Transverse colon (tissue), 4 donors: ENCODE measurements around the gene AFAP1L2. TPM values are rescaled to one million over a fixed set of nuclear protein-coding genes. Genes with fewer than 3 reads are reported as not detected.

Experiments used
- DNase-seq: peaks from one replicate; pipeline ENCODE4 v3.0.0-alpha.2; 2019
- H3K27ac ChIP-seq, 4 donors: fragments of 200-600 bp; sonication (generic); 2 replicates each; pipeline ENCODE4 v1.5.1; 2016 to 2018; ENCODE audit warnings: inconsistent platforms in 4 of 4
- H3K27me3 ChIP-seq: fragments of 200-600 bp; sonication (generic); 2 replicates; pipeline ENCODE4 v1.5.1; 2017; ENCODE audit warnings: inconsistent platforms
- H3K36me3 ChIP-seq, 4 donors: fragments of 200-600 bp; sonication (generic); 2 replicates each; pipeline ENCODE4 v1.5.1; 2017 to 2019; ENCODE audit warnings: inconsistent platforms in 4 of 4
- H3K4me1 ChIP-seq, 4 donors: fragments of 200-600 bp; sonication (generic); 2 replicates each; pipeline ENCODE4 v1.5.1; 2017 to 2020; ENCODE audit warnings: inconsistent platforms in 4 of 4
- H3K4me3 ChIP-seq, 4 donors: fragments of 200-600 bp; sonication (generic); 1 replicate in 1 of 4; 2 replicates in 3 of 4; pipeline versions ENCODE4 v1.5.1 to v1.6.1; 2017 to 2019; ENCODE audit warnings: inconsistent platforms in 4 of 4
- H3K9me3 ChIP-seq, 2 donors: fragments of 200-600 bp; sonication (generic); 2 replicates each; pipeline ENCODE4 v1.5.1; 2017 to 2019; ENCODE audit warnings: inconsistent platforms in 2 of 2
- EP300 ChIP-seq: sonication (generic); formaldehyde crosslinking; IDR thresholded peaks from one replicate; pipeline ENCODE4 v1.6.1; 2017; ENCODE audit warnings: antibody characterized with exemption, low read depth
- POLR2A ChIP-seq: fragments of 450-650 bp; IDR thresholded peaks from one replicate; pipeline ENCODE4 v1.6.1; 2016; ENCODE audit warnings: antibody characterized with exemption, mild to moderate bottlenecking, moderate library complexity
- POLR2AphosphoS5 ChIP-seq, 3 donors: sonication (generic); formaldehyde crosslinking; IDR thresholded peaks; one replicate each; pipeline ENCODE4 v1.6.1; 2016; ENCODE audit warnings: antibody characterized with exemption in 3 of 3
- WGBS, 2 donors: methylation state at CpG; one replicate each; pipeline ENCODE4 v1.1.5; 2018; ENCODE audit warnings: low coverage in 1 of 2; 5-methylcytosine and 5-hydroxymethylcytosine counted together
- in situ Hi-C, 4 donors: fragments of 200-750 bp; cut with MboI; loops; one replicate each; pipeline versions ENCODE4 v1.15.0 to v1.15.1; 2017; ENCODE audit warnings: low sequenced_read_pairs in 3 of 4, low pct_ligation_motif_present in 1 of 4, low pct_unique_long_range_greater_than_20kb in 1 of 4
- intact Hi-C: fragments of 100-400 bp; cut with DNase I; formaldehyde crosslinking; loops from one replicate; pipeline ENCODE4 v1.15.1; 2023; ENCODE audit warnings: low total_unique reads
- small RNA-seq, 4 donors: library from RNA; depleted of rRNA; stranded (forward); fragments of <200 nt; gene quantifications; one replicate each; pipeline ENCODE3, GENCODE V24; 2016
- total RNA-seq, 4 donors: library from RNA; depleted of rRNA; stranded (reverse); fragments of >200 nt; gene quantifications; one replicate each; pipeline ENCODE4 v1.1.0, GENCODE V29; 2016
- TF ChIP-seq, protein P1 (sequence below), 5 experiments: fragments of 200-600 bp in 3 of 5; fragments of 450-650 bp in 2 of 5; sonication (generic) in 3 of 5; IDR thresholded peaks; 1 replicate in 2 of 5; 2 replicates in 3 of 5; pipeline ENCODE4 v1.5.1; 2016 to 2017; ENCODE audit warnings: antibody characterized with exemption in 5 of 5, inconsistent platforms in 3 of 5, mild to moderate bottlenecking in 2 of 5, moderate library complexity in 1 of 5

AFAP1L2 gene
- total RNA-seq, 4 donors from 2014 or later = 12.2 to 42.6 (median 13.2) TPM

DNA sequence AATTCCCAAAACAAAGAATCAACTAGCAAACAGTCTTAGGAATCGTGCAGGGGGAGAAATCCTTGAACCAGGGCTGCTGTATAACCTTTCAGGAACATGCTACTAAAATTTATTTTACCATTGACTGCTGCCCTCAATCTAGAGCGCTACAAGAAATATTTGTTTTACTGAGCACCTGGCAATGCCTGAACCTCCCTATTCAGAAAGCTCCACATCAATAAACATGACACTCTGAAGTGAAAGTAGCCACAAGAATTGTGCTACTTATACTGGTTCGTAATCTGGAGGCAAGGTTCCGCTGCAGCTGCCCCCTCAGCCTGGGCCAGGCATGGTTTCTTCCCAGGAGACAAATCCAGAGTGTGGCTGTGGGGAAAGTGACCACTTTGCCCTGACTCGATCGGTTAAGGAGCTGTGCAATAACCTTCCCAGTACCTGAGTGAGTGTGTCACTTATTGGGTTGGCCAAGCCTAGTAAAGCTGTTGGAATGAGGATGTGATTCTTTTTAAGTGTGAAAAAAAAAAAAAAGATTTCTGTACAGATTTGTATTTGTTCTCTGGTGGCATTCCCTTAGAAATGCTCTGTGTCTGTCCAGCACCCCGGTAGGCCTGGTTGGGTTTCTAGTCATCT lies 157.5 kb downstream of the AFAP1L2 start:
- TF ChIP-seq, protein P1, sequence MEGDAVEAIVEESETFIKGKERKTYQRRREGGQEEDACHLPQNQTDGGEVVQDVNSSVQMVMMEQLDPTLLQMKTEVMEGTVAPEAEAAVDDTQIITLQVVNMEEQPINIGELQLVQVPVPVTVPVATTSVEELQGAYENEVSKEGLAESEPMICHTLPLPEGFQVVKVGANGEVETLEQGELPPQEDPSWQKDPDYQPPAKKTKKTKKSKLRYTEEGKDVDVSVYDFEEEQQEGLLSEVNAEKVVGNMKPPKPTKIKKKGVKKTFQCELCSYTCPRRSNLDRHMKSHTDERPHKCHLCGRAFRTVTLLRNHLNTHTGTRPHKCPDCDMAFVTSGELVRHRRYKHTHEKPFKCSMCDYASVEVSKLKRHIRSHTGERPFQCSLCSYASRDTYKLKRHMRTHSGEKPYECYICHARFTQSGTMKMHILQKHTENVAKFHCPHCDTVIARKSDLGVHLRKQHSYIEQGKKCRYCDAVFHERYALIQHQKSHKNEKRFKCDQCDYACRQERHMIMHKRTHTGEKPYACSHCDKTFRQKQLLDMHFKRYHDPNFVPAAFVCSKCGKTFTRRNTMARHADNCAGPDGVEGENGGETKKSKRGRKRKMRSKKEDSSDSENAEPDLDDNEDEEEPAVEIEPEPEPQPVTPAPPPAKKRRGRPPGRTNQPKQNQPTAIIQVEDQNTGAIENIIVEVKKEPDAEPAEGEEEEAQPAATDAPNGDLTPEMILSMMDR (IDR thresholded peaks at IDR 0.05) = no peak
- TF ChIP-seq POLR2AphosphoS5 (IDR thresholded peaks at IDR 0.05) = peak in 1 of 3 donors; percentile 21

GRCh38 chr10:114245121-114245791 lies 159.0 kb downstream of the AFAP1L2 start:
- Histone ChIP-seq H3K4me1 (peaks cover 0 to 10% (median 5%) of the 10 kb centered on the region in 4 donors), H3K36me3 (no peaks in the 10 kb centered on the region), H3K4me3 (no peak overlapping the region), H3K9me3 (no peaks in the 10 kb centered on the region), H3K27ac (peak overlapping the region in 1 of 4 donors; percentile 2), H3K27me3 (peaks cover 44% of the 10 kb centered on the region)
- no peak for DNase-seq
- in situ Hi-C loops (no loop called here), intact Hi-C loops (no loop called here)
- 47 to 57% methylated on average over 2 to 9 of the region's 9 CpGs for WGBS, 2 donors
- TF ChIP-seq, protein P1 (IDR thresholded peaks at IDR 0.05) = no peak
- TF ChIP-seq EP300 (no peak), POLR2AphosphoS5 (IDR thresholded peaks at IDR 0.05) (no peak), POLR2A (no peak)

More for the DNA sequence above, 157.5 kb downstream of the AFAP1L2 start:
- in situ Hi-C loops = no loop called here
- peaks cover 28% of the 10 kb centered on the region for H3K27me3 ChIP-seq
- H3K27ac ChIP-seq = peak overlapping the region in 1 of 4 donors; percentile 39
- intact Hi-C loops = no loop called here
- H3K9me3 ChIP-seq = no peaks in the 10 kb centered on the region
- H3K36me3 ChIP-seq = no peaks in the 10 kb centered on the region
- DNase-seq = no peak
- peak overlapping the region in 1 of 4 donors; percentile 12 for H3K4me3 ChIP-seq
- H3K4me1 ChIP-seq = peaks cover 0 to 10% (median 5%) of the 10 kb centered on the region in 4 donors
- WGBS, 2 donors = 14 to 46% methylated on average over 1 to 7 of the region's 7 CpGs

Small RNA genes within 50 kb of the gene (small RNA-seq; reads per million reads assigned to genes)
- 0 reads per million in 4 donors for gene RN7SL384P

Other genes with a start within 250 kb of the AFAP1L2 start
- 100 to 1,000 TPM in 1 of 4 donors, 10 to 100 TPM in 3; 18.7 to 194 (median 47.5) TPM for gene CCDC186, start 230.3 kb downstream of the AFAP1L2 start, total RNA-seq
- under 1 TPM in 1 of 4 donors, not detected in 3; 0.14 TPM for gene TDRD1, start 225.1 kb downstream of the AFAP1L2 start, total RNA-seq
- 1 to 10 TPM in 1 of 4 donors, under 1 TPM in 1, not detected in 2; 0.64 to 3.3 TPM for gene VWA2, start 165.2 kb downstream of the AFAP1L2 start, total RNA-seq